Measurements from ENCODE around the gene SPAST. TPM values are rescaled to one million over a fixed set of nuclear protein-coding genes. Genes with fewer than 3 reads are reported as not detected.
"Not testable (repeated sequence)": the region's sequence is repeated elsewhere in the genome, so short reads cannot be mapped to it uniquely, and the experiment has no call there.

SPAST gene
- polyA plus RNA-seq: 105 and 121 TPM in 2 replicates
- polyA minus RNA-seq: 232 and 244 TPM in 2 replicates

DNA sequence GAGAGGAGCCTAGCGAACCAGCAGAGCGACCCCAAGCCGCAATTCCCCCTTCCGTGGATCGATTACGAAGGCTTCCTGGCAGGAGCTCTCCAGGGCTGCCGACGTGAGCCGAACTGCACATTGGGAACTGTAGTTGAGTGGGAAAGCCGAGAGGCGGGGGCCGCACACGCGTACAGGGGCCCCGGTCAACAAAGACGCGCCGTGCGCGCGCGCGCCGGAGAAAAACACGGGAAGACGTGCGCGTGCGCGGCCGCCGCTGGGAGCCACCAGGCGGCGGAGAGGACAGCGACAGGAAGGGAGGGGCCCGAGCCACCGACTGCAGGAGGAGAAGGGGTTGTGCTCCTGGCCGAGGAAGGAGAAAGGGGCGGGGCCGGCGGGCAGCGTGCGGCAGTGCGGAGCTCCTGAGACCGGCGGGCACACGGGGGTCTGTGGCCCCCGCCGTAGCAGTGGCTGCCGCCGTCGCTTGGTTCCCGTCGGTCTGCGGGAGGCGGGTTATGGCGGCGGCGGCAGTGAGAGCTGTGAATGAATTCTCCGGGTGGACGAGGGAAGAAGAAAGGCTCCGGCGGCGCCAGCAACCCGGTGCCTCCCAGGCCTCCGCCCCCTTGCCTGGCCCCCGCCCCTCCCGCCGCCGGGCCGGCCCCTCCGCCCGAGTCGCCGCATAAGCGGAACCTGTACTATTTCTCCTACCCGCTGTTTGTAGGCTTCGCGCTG is at the start of gene SPAST:
Gene SPAST, plus strand, starts transcription at position 247 of the 711 bp plus-strand sequence. Its CDS starts 276 bp downstream, at position 523.
- Histone ChIP-seq H3K4me2 (ENCODE audit: low read length) (peak within 1 kb of the TSS; percentile 72), H3K79me2 (replicated peaks; ENCODE audit: insufficient read depth, low read length) (peaks cover 31% of the 10 kb centered on the region), H3F3A (ENCODE audit: insufficient read depth, low read length, poor library complexity, severe bottlenecking) (peaks cover 6% of the 10 kb centered on the region), H3K27ac (ENCODE audit: low read length) (peak within 1 kb of the TSS; percentile 85), H3K9ac (ENCODE audit: low read length) (peak within 1 kb of the TSS; percentile 91), H3K4me3 (ENCODE audit: low read length) (peak within 1 kb of the TSS; percentile 85), H2AFZ (ENCODE audit: low read depth, low read length) (peak within 1 kb of the TSS; percentile 65), H4K20me1 (ENCODE audit: insufficient read depth) (no peaks in the 10 kb centered on the region), H3K9me3 (ENCODE audit: low read length) (no peaks in the 10 kb centered on the region), H3K27me3 (ENCODE audit: insufficient read depth, low read depth, low read length) (no peaks in the 10 kb centered on the region), H3K9me2 (ENCODE audit: insufficient read depth, low read length) (no peaks in the 10 kb centered on the region), H3K36me3 (ENCODE audit: insufficient read depth, low read length) (no peaks in the 10 kb centered on the region)
- TF ChIP-seq TAF1 (IDR thresholded peaks at IDR 0.05; ENCODE audit: low read depth) (peak; percentile 77), SMC3 (conservative IDR thresholded peaks at IDR 0.05; ENCODE audit: poor library complexity) (peak; percentile 58), RAD21 (conservative IDR thresholded peaks at IDR 0.05) (peak; percentile 44), EZH2 (IDR thresholded peaks at IDR 0.05; ENCODE audit: borderline replicate concordance, insufficient read depth, low read length, poor library complexity, severe bottlenecking) (no peak), MXI1 (conservative IDR thresholded peaks at IDR 0.05; ENCODE audit: poor library complexity, severe bottlenecking) (peak; percentile 90), EP300 (conservative IDR thresholded peaks at IDR 0.05; ENCODE audit: poor library complexity, severe bottlenecking) (peak; percentile 58), POLR2AphosphoS5 (IDR thresholded peaks at IDR 0.05) (peak; percentile 87)
- TF ChIP-seq, protein P1, sequence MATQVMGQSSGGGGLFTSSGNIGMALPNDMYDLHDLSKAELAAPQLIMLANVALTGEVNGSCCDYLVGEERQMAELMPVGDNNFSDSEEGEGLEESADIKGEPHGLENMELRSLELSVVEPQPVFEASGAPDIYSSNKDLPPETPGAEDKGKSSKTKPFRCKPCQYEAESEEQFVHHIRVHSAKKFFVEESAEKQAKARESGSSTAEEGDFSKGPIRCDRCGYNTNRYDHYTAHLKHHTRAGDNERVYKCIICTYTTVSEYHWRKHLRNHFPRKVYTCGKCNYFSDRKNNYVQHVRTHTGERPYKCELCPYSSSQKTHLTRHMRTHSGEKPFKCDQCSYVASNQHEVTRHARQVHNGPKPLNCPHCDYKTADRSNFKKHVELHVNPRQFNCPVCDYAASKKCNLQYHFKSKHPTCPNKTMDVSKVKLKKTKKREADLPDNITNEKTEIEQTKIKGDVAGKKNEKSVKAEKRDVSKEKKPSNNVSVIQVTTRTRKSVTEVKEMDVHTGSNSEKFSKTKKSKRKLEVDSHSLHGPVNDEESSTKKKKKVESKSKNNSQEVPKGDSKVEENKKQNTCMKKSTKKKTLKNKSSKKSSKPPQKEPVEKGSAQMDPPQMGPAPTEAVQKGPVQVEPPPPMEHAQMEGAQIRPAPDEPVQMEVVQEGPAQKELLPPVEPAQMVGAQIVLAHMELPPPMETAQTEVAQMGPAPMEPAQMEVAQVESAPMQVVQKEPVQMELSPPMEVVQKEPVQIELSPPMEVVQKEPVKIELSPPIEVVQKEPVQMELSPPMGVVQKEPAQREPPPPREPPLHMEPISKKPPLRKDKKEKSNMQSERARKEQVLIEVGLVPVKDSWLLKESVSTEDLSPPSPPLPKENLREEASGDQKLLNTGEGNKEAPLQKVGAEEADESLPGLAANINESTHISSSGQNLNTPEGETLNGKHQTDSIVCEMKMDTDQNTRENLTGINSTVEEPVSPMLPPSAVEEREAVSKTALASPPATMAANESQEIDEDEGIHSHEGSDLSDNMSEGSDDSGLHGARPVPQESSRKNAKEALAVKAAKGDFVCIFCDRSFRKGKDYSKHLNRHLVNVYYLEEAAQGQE (IDR thresholded peaks at IDR 0.05; ENCODE audit: borderline replicate concordance): peak; percentile 57
- TF ChIP-seq, protein P2, sequence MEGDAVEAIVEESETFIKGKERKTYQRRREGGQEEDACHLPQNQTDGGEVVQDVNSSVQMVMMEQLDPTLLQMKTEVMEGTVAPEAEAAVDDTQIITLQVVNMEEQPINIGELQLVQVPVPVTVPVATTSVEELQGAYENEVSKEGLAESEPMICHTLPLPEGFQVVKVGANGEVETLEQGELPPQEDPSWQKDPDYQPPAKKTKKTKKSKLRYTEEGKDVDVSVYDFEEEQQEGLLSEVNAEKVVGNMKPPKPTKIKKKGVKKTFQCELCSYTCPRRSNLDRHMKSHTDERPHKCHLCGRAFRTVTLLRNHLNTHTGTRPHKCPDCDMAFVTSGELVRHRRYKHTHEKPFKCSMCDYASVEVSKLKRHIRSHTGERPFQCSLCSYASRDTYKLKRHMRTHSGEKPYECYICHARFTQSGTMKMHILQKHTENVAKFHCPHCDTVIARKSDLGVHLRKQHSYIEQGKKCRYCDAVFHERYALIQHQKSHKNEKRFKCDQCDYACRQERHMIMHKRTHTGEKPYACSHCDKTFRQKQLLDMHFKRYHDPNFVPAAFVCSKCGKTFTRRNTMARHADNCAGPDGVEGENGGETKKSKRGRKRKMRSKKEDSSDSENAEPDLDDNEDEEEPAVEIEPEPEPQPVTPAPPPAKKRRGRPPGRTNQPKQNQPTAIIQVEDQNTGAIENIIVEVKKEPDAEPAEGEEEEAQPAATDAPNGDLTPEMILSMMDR (IDR thresholded peaks at IDR 0.05; ENCODE audit: poor library complexity, severe bottlenecking): peak; percentile 78

DNA sequence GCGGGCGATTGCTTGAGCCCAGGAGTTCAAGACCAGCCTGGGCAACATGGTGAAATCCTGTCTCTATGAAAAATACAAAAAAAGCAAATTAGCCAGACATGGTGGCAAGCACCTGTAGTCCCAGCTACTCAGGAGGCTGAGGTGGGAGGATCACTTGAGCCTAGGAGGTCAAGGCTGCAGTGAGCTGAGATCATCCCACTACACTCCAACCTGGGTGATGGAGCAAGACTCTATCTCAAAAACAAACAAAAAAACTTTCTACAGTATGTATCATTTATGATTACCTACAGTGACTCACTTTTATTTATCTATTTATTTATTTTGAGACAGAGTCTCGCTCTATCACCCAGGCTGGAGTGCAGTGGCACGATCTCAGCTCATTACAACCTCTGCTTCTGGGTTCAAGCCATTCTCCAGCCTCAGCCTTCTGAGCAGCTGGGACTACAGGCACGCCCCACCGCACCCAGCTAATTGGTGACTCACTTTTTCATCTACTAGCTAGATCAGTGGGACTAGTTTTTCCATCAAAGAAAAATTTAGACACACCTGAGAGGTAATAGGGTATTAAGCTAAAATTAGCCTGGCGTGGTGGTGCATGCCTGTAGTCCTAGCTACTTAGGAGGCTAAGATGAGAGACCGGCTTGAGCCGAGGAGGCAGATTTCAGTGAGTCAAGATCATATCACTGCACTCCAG is 44.4 kb upstream of the SPAST start:
- not testable (repeated sequence) for H3K4me2 ChIP-seq (ENCODE audit: low read length); H3K9me2 ChIP-seq (ENCODE audit: insufficient read depth, low read length); H3K27me3 ChIP-seq (ENCODE audit: insufficient read depth, low read depth, low read length); H4K20me1 ChIP-seq (ENCODE audit: insufficient read depth); H3K4me3 ChIP-seq (ENCODE audit: low read length); H3K36me3 ChIP-seq (ENCODE audit: insufficient read depth, low read length); H3K27ac ChIP-seq (ENCODE audit: low read length); H3K9ac ChIP-seq (ENCODE audit: low read length); H3F3A ChIP-seq (ENCODE audit: insufficient read depth, low read length, poor library complexity, severe bottlenecking); H3K9me3 ChIP-seq (ENCODE audit: low read length); H3K79me2 ChIP-seq (replicated peaks; ENCODE audit: insufficient read depth, low read length); H2AFZ ChIP-seq (ENCODE audit: low read depth, low read length)

DNA sequence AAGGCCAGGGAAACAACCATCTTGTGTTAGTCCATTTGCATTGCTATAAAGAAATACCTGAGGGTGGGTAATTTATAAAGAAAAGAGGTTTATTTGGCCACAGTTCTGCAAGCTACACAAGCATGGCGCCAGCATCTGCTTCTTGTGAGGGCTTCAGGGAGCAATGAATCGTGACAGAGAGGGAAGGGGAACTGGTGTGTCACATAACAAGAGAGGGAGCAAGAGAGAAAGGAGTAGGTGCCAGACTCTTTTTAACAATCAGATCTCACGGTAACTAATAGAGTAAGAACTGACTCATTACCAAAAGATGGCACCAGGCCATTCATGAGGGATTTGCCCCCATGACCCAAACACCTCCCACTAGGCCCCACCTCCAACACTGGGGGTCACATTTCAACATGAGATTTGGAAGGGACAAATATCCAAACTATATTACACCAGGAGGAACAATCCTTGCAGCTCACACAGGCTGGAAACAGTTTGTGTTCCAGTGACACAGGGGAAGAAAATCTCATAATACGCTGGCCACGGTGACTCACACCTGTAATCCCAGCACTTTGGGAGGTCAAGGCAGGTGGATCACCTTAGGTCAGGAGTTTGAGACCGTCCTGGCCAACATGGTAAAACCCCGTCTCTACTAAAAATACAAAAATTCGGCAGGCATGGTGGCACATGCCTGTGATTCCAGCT is 29.0 kb upstream of the SPAST start:
- H3F3A ChIP-seq (ENCODE audit: insufficient read depth, low read length, poor library complexity, severe bottlenecking); H2AFZ ChIP-seq (ENCODE audit: low read depth, low read length); H3K4me2 ChIP-seq (ENCODE audit: low read length); H3K9me2 ChIP-seq (ENCODE audit: insufficient read depth, low read length); H3K27me3 ChIP-seq (ENCODE audit: insufficient read depth, low read depth, low read length); H3K9ac ChIP-seq (ENCODE audit: low read length); H3K36me3 ChIP-seq (ENCODE audit: insufficient read depth, low read length); H3K4me3 ChIP-seq (ENCODE audit: low read length); H3K27ac ChIP-seq (ENCODE audit: low read length); H3K79me2 ChIP-seq (replicated peaks; ENCODE audit: insufficient read depth, low read length); H3K9me3 ChIP-seq (ENCODE audit: low read length); H4K20me1 ChIP-seq (ENCODE audit: insufficient read depth): not testable (repeated sequence)

Measured in neural cell (in vitro differentiated cells).